ENCODE results near the gene COX11.

COX11 gene

DNA sequence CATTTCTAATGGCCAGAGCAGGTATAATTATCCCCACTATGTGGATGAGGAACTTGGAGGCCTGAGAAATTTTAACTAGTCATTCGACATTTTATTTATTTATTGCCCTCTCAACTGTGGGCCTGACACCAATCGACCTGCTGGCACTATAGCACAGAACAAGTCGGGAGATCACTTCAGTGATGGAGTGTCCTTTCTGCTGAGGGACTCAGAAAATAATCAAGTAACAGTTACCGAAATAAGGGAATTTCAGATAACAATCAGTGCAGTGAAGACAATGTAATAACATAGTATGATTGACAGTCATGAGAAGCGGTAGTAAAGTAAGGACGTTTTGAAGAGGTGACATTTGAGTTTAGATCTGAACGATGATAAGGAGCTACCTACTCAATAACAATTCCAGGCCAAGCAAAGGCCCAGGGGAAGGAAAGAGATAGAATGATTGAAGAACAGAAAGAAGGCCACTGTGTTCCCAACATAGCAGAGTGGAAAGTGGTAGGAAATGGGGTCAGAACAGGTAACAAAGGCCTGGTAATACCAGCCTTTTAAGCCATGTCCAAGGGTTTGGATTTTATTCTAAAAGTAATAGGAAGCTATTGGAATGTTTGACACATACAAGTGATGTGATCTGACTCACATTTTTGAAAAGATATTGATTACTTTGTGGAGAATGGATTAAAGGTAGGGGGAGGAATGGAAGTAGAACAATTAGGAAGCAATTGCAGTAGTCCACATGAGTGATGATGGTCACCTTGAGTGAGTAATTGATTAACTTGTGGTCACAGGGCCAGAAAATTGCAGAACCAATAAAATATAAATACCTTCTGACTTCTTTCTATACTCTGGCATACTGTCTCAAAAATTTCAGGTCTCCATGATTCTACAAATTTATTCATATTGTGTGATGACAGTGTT, 1.5 kb upstream of the COX11 start:
- TF ChIP-seq, protein P1, sequence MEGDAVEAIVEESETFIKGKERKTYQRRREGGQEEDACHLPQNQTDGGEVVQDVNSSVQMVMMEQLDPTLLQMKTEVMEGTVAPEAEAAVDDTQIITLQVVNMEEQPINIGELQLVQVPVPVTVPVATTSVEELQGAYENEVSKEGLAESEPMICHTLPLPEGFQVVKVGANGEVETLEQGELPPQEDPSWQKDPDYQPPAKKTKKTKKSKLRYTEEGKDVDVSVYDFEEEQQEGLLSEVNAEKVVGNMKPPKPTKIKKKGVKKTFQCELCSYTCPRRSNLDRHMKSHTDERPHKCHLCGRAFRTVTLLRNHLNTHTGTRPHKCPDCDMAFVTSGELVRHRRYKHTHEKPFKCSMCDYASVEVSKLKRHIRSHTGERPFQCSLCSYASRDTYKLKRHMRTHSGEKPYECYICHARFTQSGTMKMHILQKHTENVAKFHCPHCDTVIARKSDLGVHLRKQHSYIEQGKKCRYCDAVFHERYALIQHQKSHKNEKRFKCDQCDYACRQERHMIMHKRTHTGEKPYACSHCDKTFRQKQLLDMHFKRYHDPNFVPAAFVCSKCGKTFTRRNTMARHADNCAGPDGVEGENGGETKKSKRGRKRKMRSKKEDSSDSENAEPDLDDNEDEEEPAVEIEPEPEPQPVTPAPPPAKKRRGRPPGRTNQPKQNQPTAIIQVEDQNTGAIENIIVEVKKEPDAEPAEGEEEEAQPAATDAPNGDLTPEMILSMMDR (IDR thresholded peaks at IDR 0.05; ENCODE audit: insufficient read depth, missing control alignments), result no peak
- FAIRE-seq (no peak), DNase-seq (ENCODE audit: insufficient read length, low spot score) (no peak)

DNA sequence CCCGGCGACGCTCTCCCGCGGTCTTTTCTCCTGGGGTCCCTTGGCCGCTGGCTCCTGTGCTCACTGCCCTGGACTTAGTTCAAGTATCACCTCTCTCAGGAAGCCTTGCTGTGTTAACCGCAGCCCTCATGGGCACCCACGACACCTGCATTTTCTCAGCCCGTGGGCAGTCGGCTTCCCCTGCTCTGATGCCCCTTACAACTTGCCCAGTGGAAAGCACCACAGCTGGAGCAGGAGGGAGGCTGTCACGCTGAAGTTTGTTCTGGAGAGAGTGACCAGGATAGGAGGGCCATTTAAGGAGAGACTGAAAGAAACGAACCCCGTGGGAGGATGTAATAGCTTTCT, 506 bp upstream of the COX11 start:
- no peak for FAIRE-seq
- TF ChIP-seq, protein P1 (IDR thresholded peaks at IDR 0.05; ENCODE audit: insufficient read depth, missing control alignments), result no peak
- DNase-seq (ENCODE audit: insufficient read length, low spot score), result no peak

DNA sequence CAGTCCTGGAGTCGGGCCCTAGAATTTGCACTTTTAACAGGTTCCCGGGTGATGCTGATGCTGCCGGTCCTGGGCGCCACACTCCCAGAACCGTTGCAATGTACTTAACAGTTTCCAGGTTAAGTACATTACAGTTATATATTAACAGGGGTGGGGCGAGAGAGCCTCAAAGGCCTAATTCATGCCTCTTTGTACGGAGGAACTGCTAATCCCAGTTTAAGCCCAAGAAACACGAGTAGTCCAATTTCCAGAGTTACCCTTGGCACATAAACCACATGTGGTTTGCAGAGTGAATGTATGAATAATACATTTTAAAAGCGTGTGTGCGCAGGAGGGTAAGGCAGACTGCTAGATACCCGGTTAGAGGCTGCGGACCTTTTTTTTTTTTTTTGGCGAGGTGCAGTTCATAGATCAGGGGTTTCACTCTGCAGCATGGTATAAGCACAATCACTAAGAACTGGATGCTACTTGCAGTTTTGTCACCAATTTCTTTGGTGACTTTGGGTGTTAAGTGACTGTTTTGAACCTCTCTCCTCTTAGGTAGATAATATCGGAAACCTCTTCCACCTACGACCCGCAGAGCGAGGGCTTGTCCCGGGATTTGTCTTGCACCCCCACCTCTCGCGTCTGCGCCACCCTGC, 713 bp downstream of the COX11 start:
- TF ChIP-seq, protein P1 (IDR thresholded peaks at IDR 0.05; ENCODE audit: insufficient read depth, missing control alignments), result no peak
- FAIRE-seq, result no peak
- DNase-seq (ENCODE audit: insufficient read length, low spot score), result no peak

DNA sequence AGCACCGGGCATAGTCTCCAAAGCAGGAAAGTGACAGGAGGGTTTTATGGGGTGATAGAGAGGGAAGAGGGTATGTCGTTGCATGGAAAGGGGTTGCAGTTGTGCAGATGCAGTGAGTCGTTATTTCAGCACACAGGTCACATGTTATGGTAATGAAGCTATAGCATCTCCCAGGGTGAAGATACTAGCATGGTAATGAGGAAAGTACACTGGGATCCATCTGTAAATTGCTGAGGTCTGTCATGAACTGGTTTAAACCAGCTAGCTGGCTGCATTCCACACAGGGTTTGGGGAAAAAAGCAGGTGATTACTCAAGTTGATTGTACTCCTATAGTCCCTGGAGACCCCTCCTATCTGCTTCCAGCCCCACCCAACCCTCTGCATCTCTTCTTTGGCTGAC, 11.7 kb downstream of the COX11 start:
- DNase-seq (ENCODE audit: insufficient read length, low spot score), result no peak
- TF ChIP-seq, protein P1 (IDR thresholded peaks at IDR 0.05; ENCODE audit: insufficient read depth, missing control alignments), result no peak
- no peak for FAIRE-seq

DNA sequence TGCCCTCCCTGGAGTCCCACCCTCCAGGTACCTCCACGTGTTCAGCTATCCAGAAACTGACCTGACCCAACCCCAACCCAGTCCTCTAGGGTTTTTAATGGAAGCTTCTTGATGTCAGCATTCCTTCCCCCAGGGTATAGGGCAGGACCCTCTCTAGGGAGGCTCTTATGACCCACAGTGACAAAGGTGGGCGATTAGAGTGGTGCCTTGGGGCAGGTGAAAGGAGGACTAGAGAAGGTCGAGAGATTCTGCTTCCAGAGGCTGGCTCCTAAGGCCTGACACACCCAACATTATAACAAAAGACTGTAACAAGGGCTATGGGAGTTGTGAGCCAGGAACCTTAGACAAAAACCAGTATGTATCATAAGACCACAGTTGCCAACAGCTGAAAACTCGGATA, 17.2 kb downstream of the COX11 start:
- DNase-seq (ENCODE audit: insufficient read length, low spot score) (no peak), FAIRE-seq (no peak)

DNA sequence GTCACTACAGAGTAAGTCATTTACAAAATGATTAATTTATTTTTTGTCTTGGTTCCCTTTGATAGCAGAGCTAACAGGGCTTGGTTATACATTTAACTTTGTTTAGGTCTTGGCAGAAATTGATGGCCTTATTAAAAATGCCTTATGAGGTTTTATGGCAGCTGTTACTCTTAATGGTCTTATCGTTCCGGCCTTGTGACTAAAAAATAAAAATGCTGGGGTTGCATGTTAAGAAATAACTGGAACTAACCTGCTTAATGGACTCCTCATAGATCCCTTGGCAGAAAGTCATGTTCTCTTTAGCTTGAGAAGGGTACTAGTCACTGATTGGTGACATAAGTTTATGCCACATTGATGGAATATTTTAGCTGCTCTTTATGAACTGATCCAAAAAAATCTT, 18.3 kb downstream of the COX11 start:
- no peak for DNase-seq (ENCODE audit: insufficient read length, low spot score)
- TF ChIP-seq, protein P1 (IDR thresholded peaks at IDR 0.05; ENCODE audit: insufficient read depth, missing control alignments), result no peak
- no peak for FAIRE-seq

More for the DNA sequence above, 17.2 kb downstream of the COX11 start:
- TF ChIP-seq, protein P1 (IDR thresholded peaks at IDR 0.05; ENCODE audit: insufficient read depth, missing control alignments), result no peak

DNA sequence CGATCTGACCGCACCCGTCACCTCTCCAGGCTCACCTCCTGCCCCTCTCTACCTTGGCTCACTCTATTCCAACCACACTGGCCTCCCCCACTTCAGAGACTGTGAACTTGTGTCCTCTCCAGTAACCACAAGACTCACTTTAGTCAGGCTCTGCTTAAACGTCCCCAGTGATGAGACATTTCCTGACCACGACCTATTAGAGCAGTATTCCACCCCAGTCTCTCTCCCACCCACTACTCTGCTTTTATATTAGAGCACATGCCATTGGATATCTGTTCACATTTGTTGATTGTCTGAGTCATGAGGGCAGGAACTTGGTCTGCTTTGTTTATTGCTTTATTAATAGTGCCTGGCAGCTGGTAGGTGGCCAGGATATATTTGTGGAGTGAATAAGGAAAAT, 20.1 kb downstream of the COX11 start:
- no peak for FAIRE-seq
- no peak for DNase-seq (ENCODE audit: insufficient read length, low spot score)
- TF ChIP-seq, protein P1 (IDR thresholded peaks at IDR 0.05; ENCODE audit: insufficient read depth, missing control alignments), result no peak
